HL-60 (cell line): Measurements from ENCODE around the gene LMLN.

ENCODE experiments used
- POLR2AphosphoS5 ChIP-seq: IDR thresholded peaks from 2 replicates; pipeline ENCODE4 v1.6.1; 2012; ENCODE audit warnings: low read depth
- SPI1 ChIP-seq: IDR thresholded peaks from 2 replicates; pipeline ENCODE4 v1.6.1; 2012; ENCODE audit warnings: low read depth, mild to moderate bottlenecking, borderline replicate concordance
- TF ChIP-seq, protein P1 (sequence below): IDR thresholded peaks from one replicate; pipeline ENCODE4 v1.5.1; 2011; ENCODE audit warnings: low read length, control low read depth, inconsistent platforms; ENCODE audit not compliant: insufficient read depth
- TF ChIP-seq, protein P2 (sequence below): IDR thresholded peaks from 2 replicates; pipeline ENCODE4 v1.6.1; 2012; ENCODE audit warnings: low read depth; ENCODE audit not compliant: insufficient replicate concordance

DNA sequence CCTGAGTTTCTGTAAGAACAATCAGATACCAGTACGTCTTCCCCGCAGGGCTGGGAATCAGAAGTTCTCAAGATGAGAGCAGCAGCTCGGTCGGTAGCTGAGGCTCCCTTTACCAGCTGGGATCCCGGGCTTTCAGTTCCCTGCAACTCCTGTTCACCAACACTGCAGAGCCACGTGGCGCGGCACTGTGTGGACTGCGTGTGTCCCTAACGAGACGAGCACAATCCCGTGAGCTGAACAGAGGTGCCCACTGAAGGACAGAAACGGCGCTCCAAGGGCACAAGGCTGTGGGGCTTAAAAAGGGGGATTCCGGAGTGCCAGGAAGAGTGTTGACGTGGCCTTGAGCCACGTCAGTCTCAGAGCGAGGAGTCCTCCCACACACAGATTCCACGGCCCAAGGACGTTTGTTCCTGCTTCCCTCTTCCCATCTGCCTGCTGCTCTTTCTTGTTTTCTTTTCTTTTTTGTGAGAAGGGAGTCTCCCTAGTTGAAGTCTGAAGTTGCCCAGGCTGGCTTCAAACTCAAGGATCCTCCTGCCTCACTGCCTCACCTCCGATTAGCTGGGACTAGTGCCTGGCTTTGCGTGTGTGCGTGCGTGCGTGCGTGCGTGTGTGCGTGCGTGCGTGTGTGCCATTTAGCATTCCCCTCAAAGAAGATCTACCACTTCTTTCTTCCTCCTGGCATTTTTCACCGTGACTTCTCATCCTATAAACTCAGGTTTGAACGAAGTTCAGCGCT lies 47.1 kb upstream of the LMLN start:
- TF ChIP-seq, protein P1, sequence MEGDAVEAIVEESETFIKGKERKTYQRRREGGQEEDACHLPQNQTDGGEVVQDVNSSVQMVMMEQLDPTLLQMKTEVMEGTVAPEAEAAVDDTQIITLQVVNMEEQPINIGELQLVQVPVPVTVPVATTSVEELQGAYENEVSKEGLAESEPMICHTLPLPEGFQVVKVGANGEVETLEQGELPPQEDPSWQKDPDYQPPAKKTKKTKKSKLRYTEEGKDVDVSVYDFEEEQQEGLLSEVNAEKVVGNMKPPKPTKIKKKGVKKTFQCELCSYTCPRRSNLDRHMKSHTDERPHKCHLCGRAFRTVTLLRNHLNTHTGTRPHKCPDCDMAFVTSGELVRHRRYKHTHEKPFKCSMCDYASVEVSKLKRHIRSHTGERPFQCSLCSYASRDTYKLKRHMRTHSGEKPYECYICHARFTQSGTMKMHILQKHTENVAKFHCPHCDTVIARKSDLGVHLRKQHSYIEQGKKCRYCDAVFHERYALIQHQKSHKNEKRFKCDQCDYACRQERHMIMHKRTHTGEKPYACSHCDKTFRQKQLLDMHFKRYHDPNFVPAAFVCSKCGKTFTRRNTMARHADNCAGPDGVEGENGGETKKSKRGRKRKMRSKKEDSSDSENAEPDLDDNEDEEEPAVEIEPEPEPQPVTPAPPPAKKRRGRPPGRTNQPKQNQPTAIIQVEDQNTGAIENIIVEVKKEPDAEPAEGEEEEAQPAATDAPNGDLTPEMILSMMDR: no peak
- TF ChIP-seq POLR2AphosphoS5 (no peak), SPI1 (no peak)
- TF ChIP-seq, protein P2, sequence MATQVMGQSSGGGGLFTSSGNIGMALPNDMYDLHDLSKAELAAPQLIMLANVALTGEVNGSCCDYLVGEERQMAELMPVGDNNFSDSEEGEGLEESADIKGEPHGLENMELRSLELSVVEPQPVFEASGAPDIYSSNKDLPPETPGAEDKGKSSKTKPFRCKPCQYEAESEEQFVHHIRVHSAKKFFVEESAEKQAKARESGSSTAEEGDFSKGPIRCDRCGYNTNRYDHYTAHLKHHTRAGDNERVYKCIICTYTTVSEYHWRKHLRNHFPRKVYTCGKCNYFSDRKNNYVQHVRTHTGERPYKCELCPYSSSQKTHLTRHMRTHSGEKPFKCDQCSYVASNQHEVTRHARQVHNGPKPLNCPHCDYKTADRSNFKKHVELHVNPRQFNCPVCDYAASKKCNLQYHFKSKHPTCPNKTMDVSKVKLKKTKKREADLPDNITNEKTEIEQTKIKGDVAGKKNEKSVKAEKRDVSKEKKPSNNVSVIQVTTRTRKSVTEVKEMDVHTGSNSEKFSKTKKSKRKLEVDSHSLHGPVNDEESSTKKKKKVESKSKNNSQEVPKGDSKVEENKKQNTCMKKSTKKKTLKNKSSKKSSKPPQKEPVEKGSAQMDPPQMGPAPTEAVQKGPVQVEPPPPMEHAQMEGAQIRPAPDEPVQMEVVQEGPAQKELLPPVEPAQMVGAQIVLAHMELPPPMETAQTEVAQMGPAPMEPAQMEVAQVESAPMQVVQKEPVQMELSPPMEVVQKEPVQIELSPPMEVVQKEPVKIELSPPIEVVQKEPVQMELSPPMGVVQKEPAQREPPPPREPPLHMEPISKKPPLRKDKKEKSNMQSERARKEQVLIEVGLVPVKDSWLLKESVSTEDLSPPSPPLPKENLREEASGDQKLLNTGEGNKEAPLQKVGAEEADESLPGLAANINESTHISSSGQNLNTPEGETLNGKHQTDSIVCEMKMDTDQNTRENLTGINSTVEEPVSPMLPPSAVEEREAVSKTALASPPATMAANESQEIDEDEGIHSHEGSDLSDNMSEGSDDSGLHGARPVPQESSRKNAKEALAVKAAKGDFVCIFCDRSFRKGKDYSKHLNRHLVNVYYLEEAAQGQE: no peak
